PFSK-1 (cell line): Measurements from ENCODE around the gene UBE2B.

Source experiments
- FOXP2 ChIP-seq: optimal IDR thresholded peaks from 2 replicates; pipeline ENCODE3; 2011; ENCODE audit warnings: borderline replicate concordance, control low read depth, inconsistent platforms; ENCODE audit not compliant: insufficient read depth; ENCODE audit errors: extremely low read length, extremely low read depth
- POLR2AphosphoS5 ChIP-seq: IDR thresholded peaks from 2 replicates; pipeline ENCODE4 v1.6.1; 2012; ENCODE audit warnings: low read depth, mild to moderate bottlenecking, control low read depth, low read length, moderate library complexity
- SIN3A ChIP-seq: IDR thresholded peaks from 2 replicates; pipeline ENCODE4 v1.6.1; 2012; ENCODE audit warnings: mild to moderate bottlenecking, low read length, moderate library complexity, borderline replicate concordance; ENCODE audit not compliant: insufficient read depth
- TAF1 ChIP-seq: IDR thresholded peaks from 2 replicates; pipeline ENCODE4 v1.6.1; 2012; ENCODE audit warnings: low read length, control low read depth, borderline replicate concordance; ENCODE audit not compliant: insufficient read depth
- TF ChIP-seq, protein P1 (sequence below), 2 experiments: IDR thresholded peaks; 2 replicates each; pipeline versions ENCODE4 v1.6.1 to v1.8.0; 2011 to 2012; ENCODE audit warnings: low read depth in 2 of 2, low read length in 2 of 2, control low read depth in 1 of 2, inconsistent platforms in 1 of 2, mild to moderate bottlenecking in 1 of 2, moderate library complexity in 1 of 2; ENCODE audit not compliant: insufficient read depth in 1 of 2

Gene UBE2B

GRCh38 chr5:134436523-134437339 lies 65.4 kb downstream of the UBE2B start:
- TF ChIP-seq POLR2AphosphoS5, result no peak
- TF ChIP-seq SIN3A, result no peak
- TF ChIP-seq FOXP2, result no peak
- TF ChIP-seq, protein P1, sequence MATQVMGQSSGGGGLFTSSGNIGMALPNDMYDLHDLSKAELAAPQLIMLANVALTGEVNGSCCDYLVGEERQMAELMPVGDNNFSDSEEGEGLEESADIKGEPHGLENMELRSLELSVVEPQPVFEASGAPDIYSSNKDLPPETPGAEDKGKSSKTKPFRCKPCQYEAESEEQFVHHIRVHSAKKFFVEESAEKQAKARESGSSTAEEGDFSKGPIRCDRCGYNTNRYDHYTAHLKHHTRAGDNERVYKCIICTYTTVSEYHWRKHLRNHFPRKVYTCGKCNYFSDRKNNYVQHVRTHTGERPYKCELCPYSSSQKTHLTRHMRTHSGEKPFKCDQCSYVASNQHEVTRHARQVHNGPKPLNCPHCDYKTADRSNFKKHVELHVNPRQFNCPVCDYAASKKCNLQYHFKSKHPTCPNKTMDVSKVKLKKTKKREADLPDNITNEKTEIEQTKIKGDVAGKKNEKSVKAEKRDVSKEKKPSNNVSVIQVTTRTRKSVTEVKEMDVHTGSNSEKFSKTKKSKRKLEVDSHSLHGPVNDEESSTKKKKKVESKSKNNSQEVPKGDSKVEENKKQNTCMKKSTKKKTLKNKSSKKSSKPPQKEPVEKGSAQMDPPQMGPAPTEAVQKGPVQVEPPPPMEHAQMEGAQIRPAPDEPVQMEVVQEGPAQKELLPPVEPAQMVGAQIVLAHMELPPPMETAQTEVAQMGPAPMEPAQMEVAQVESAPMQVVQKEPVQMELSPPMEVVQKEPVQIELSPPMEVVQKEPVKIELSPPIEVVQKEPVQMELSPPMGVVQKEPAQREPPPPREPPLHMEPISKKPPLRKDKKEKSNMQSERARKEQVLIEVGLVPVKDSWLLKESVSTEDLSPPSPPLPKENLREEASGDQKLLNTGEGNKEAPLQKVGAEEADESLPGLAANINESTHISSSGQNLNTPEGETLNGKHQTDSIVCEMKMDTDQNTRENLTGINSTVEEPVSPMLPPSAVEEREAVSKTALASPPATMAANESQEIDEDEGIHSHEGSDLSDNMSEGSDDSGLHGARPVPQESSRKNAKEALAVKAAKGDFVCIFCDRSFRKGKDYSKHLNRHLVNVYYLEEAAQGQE (IDR thresholded peaks at IDR 0.05; ENCODE audit: insufficient read depth in 1 of 2, low read depth in 2 of 2, low read length in 2 of 2), result no peak
- TF ChIP-seq TAF1, result no peak

GRCh38 chr5:134437340-134437846 lies 66.0 kb downstream of the UBE2B start:
- TF ChIP-seq SIN3A (no peak), TAF1 (no peak), FOXP2 (no peak), POLR2AphosphoS5 (no peak; the same call in 1 of the 2 replicates)
- TF ChIP-seq, protein P1 (IDR thresholded peaks at IDR 0.05; ENCODE audit: insufficient read depth in 1 of 2, low read depth in 2 of 2, low read length in 2 of 2), result no peak

- TF ChIP-seq SIN3A (no peak), POLR2AphosphoS5 (no peak), FOXP2 (no peak), TAF1 (no peak)
- TF ChIP-seq, protein P1 (IDR thresholded peaks at IDR 0.05; ENCODE audit: insufficient read depth in 1 of 2, low read depth in 2 of 2, low read length in 2 of 2), result no peak
Observed at GRCh38 chr5:134437847-134438581, 66.6 kb downstream of the UBE2B start.

DNA sequence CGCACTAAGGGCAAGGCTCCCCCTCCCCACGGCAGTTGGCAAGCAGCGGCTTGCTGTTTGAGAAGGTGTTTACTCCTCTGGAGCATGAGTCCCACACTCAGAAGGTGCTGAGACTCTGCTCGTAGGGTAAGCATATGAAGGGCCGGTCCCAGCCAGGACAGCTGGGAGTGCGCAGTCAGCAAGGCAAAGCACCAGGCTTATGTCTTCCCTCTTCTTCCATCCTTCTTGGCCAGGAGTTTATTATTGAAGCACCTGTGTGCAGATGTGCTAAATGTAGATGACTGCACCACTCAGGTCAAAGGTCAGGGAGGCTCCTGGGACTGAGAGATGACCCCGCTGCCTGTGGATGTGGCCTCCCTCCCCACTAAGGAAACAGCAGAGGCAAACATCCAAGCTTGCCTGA lies 67.4 kb downstream of the UBE2B start:
- TF ChIP-seq POLR2AphosphoS5 (no peak), FOXP2 (no peak), SIN3A (no peak), TAF1 (no peak)
- TF ChIP-seq, protein P1 (IDR thresholded peaks at IDR 0.05; ENCODE audit: insufficient read depth in 1 of 2, low read depth in 2 of 2, low read length in 2 of 2), result no peak
